Skin of body (tissue), 2 donors: ENCODE results near the gene SMARCB1. TPM values are rescaled to one million over a fixed set of nuclear protein-coding genes. Genes with fewer than 3 reads are reported as not detected.
A peak's percentile ranks its signal among the peaks of the same experiment; 100 is the strongest.

Source experiments
- DNase-seq: peaks from one replicate; lab custom pipeline; 2025; lab: John Stamatoyannopoulos, UW
- total RNA-seq: library from RNA; depleted of rRNA; stranded (reverse); fragments of >200 nt; gene quantifications from one replicate; pipeline ENCODE4 v1.2.3, GENCODE V29; 2014

The SMARCB1 gene
- total RNA-seq, 1 donor from 2014 or later = 24.8 TPM

- no peak for DNase-seq
Measured at GRCh38 chr22:23803001-23803819, 16.4 kb downstream of the SMARCB1 start.

GRCh38 chr22:23804781-23805291, 18.1 kb downstream of the SMARCB1 start:
- DNase-seq = no peak

GRCh38 chr22:23806837-23807236, 20.1 kb downstream of the SMARCB1 start:
- no peak for DNase-seq

GRCh38 chr22:23812378-23812777, 25.6 kb downstream of the SMARCB1 start:
- DNase-seq = no peak

GRCh38 chr22:23815541-23816155, 28.9 kb downstream of the SMARCB1 start:
- no peak for DNase-seq

- no peak for DNase-seq
Measured at GRCh38 chr22:23816156-23816976, 29.6 kb downstream of the SMARCB1 start.

GRCh38 chr22:23817146-23817545, 30.4 kb downstream of the SMARCB1 start:
- no peak for DNase-seq

GRCh38 chr22:23818541-23818940, 31.8 kb downstream of the SMARCB1 start:
- no peak for DNase-seq

GRCh38 chr22:23820748-23821211, 34.0 kb downstream of the SMARCB1 start:
- DNase-seq = no peak

GRCh38 chr22:23822101-23822671, 35.4 kb downstream of the SMARCB1 start:
- DNase-seq = no peak

- no peak for DNase-seq
Measured at GRCh38 chr22:23823331-23823791, 36.6 kb downstream of the SMARCB1 start.

GRCh38 chr22:23824476-23825245, 37.9 kb downstream of the SMARCB1 start:
- DNase-seq = no peak

GRCh38 chr22:23825246-23825905, 38.6 kb downstream of the SMARCB1 start:
- no peak for DNase-seq

- peak; percentile 87 for DNase-seq
Measured at GRCh38 chr22:23826510-23827350, 40.0 kb downstream of the SMARCB1 start.

GRCh38 chr22:23827351-23827995, 40.7 kb downstream of the SMARCB1 start:
- no peak for DNase-seq

- DNase-seq = no peak
Measured at GRCh38 chr22:23828800-23829680, 42.3 kb downstream of the SMARCB1 start.

GRCh38 chr22:23829845-23830372, 43.1 kb downstream of the SMARCB1 start:
- DNase-seq = peak; percentile 81
